Measurements from ENCODE around the gene BRD3.

Gene BRD3

DNA sequence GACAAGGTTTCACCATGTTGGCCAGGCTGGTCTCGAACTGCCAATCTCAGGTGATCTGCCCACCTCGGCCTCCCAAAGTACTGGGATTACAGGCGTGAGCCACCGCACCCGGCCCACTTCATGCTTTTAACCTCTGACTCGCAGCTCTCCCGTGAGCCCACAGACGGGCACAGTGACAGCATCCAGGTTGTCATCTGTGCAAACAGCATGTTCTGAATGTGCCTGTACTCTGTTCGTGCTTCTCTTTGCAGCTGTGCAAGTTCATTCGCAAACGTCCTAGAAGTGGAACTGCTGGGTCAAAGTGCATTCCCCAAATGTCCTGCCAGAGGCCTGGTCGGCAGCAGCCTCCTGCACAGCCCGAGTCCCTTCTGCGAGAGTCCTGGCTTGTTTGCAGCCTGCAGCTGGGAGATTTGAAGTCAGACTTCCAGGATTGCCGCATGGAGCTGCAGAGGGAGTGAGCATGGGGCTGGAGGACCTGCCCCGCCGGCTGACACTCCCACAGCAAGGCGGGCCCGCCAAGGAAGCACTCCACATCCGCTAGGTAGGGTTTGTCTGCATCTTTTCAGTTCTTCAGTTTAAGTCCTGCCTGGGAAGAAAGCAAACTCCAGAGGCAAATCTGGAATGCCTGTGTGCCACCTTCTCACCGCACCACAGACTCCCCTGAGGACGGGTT lies 39.1 kb downstream of the BRD3 start:
- TF ChIP-seq, protein P1, sequence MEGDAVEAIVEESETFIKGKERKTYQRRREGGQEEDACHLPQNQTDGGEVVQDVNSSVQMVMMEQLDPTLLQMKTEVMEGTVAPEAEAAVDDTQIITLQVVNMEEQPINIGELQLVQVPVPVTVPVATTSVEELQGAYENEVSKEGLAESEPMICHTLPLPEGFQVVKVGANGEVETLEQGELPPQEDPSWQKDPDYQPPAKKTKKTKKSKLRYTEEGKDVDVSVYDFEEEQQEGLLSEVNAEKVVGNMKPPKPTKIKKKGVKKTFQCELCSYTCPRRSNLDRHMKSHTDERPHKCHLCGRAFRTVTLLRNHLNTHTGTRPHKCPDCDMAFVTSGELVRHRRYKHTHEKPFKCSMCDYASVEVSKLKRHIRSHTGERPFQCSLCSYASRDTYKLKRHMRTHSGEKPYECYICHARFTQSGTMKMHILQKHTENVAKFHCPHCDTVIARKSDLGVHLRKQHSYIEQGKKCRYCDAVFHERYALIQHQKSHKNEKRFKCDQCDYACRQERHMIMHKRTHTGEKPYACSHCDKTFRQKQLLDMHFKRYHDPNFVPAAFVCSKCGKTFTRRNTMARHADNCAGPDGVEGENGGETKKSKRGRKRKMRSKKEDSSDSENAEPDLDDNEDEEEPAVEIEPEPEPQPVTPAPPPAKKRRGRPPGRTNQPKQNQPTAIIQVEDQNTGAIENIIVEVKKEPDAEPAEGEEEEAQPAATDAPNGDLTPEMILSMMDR (IDR thresholded peaks at IDR 0.05; ENCODE audit: borderline replicate concordance, insufficient read depth, low read depth, low read length) = no peak

DNA sequence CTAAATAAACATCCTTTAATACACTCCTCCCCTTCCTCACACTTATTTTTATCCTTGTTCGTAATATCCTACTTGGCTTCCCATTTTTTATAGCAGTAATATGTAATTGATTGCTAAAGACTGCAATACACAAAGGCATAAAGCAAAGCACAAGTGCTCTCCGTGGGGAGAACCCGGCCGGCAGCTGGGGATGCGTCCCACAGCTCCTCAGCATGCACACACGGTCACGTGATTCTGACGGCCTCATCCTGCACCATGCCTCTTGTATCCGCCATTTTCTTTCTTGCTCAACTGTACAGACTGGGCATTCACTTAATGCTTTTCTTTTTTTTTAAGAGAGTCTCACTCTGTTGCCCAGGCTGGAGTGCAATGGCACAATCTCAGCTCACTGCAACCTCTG lies 39.8 kb downstream of the BRD3 start:
- no peak overlapping the region for H3K4me3 ChIP-seq (ENCODE audit: low read depth, low read length)

More for the DNA sequence above, 39.1 kb downstream of the BRD3 start:
- no peak overlapping the region for H3K4me3 ChIP-seq (ENCODE audit: low read depth, low read length)

DNA sequence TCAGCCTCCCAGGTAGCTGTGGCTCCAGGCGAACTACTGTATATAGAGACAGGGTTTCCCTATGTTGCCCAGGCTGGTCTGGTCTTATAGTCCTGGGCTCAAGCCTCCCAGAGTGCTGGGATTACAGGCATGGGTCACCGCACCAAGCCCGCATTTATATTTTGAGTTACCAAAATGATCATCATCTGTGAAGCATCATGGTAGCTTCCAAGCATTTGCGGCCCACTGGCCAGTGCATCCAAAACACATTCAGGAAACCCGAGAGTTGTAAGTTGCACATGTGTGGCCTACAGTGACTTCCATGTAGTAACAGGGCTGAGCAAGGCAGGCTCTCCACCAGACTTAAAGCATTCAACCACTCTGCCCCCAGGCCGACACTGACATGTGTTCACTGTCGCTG lies 40.3 kb downstream of the BRD3 start:
- TF ChIP-seq, protein P1 (IDR thresholded peaks at IDR 0.05; ENCODE audit: borderline replicate concordance, insufficient read depth, low read depth, low read length) = no peak
- no peak overlapping the region for H3K4me3 ChIP-seq (ENCODE audit: low read depth, low read length)

More for the DNA sequence above, 39.8 kb downstream of the BRD3 start:
- TF ChIP-seq, protein P1 (IDR thresholded peaks at IDR 0.05; ENCODE audit: borderline replicate concordance, insufficient read depth, low read depth, low read length) = no peak

DNA sequence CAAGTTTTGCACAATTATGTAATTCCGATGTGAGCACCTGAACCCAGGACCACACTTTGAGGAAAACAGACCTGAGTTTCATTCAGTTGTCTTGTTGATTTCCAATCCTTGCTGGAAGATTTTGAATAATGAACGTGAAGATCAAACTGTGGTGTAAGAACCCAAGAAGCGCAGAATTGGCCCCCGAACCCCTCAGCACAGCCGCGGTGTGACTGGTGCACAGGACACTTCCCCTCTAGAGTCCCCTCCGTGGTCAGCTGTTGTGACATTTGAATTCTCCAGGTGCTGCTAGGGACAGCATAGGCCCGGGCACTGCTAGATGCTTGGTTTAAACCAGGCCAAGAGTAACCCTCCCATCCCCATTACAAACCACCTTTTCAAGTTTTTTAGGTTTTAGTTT lies 40.8 kb downstream of the BRD3 start:
- TF ChIP-seq, protein P1 (IDR thresholded peaks at IDR 0.05; ENCODE audit: borderline replicate concordance, insufficient read depth, low read depth, low read length) = no peak
- H3K4me3 ChIP-seq (ENCODE audit: low read depth, low read length) = no peak overlapping the region

DNA sequence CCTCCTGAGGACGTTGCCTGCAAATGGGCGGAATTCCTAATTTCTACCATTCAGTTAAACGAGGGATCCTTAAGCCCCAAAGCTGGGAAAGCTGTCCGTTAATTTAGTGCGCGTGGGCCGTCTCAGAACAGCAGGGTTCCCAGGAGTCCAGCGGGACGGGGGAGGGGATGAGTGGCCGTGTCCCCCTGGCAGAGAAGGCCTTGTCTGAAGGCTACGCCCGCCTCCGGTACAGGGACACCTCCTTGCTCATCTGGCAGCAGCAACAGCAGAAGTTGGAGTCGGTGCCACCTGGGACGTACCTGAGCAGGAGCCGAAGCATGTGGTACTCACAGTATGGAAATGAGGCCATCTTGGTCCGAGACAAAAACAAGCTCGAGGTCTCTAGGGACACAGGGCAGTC lies 41.2 kb downstream of the BRD3 start:
- H3K4me3 ChIP-seq (ENCODE audit: low read depth, low read length) = no peak overlapping the region
- TF ChIP-seq, protein P1 (IDR thresholded peaks at IDR 0.05; ENCODE audit: borderline replicate concordance, insufficient read depth, low read depth, low read length) = no peak

DNA sequence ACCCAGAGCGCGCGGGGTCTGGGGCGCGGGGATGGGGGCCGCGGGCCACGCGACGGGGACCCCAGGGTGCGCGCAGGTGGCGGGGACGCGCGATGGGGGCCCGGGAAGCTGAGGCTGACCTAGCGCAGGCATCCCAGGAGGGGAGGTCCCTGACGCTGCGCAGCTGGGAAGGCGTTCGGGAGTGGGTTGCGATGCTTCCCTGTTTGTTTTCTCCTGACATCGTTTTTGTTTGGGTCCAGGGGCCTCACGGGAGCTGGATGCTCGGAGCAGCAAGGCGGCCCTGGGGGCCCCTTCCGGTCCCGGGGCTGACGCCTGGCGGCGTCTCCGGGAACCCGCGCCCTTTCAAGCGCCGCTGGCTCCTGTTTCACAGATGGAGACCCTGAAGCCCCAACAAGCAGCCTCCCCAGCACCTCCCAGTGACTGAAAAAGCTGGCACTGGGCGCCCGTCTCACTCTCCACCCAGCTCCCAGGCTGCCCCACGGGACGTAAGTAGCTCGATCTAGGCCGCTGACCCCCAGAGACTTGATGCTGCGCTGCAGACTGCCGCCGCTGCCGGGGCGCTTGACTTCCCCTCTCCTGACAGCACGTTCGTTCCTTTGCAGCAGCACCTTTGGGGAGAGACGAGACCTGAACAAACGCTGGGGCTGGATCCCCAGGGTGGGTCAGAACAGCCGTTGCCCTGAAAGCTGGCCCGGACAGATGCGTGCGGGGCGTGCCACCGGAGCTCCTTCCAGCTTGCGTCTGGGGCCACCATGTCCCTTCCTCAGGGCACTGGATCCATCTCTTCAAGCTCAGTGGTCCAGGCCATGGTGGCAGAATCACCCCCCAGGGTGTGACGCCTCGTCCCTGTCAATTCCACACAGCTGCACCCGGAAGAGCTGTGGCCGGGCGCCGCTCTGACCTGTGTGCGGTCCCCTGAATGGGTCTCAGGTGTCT lies 42.0 kb downstream of the BRD3 start:
- TF ChIP-seq, protein P1 (IDR thresholded peaks at IDR 0.05; ENCODE audit: borderline replicate concordance, insufficient read depth, low read depth, low read length) = peak; percentile 48
- H3K4me3 ChIP-seq (ENCODE audit: low read depth, low read length) = peak overlapping the region; percentile 92

All from GM12875 (cell line).